Femur (tissue), 1 donor: ENCODE measurements around the gene CFAP97D2.
"Not testable (repeated sequence)": the region's sequence is repeated elsewhere in the genome, so short reads cannot be mapped to it uniquely, and the experiment has no call there.

Experiments
- DNase-seq: peaks from one replicate; pipeline ENCODE4 v3.0.0-alpha.2; 2017

CFAP97D2 gene

DNA sequence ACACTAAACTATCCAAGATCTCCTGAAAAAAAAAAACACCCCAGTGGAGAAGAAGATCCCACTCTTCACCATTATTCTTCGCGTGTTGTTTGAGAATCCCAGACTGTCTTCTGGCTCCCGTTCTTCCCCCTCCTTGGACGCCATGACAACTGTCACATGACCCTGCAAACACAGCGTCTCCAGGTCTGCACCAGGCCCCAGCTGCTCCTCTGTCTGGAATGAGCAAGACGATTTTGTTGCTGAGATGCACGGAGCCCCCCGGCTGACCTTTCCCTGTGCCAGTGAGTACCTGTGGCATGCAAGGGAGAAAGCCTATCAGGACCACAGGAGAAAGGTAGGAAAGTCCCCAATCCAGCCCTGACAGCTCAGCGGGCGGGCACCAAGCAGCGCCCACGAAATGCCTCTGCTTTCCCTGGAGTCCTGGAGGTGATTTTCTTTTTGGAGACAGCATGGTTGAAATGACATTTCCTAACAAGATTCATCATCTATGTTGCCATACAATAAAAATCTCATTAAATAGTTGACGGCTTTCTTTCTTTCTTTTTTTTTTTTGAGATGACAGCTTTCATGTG, at the start of gene CFAP97D2:
Gene CFAP97D2 (plus strand): TSS at position 171 of the 572 bp plus-strand sequence. CDS start 74 bp downstream, at position 245.
- no peak for DNase-seq

DNA sequence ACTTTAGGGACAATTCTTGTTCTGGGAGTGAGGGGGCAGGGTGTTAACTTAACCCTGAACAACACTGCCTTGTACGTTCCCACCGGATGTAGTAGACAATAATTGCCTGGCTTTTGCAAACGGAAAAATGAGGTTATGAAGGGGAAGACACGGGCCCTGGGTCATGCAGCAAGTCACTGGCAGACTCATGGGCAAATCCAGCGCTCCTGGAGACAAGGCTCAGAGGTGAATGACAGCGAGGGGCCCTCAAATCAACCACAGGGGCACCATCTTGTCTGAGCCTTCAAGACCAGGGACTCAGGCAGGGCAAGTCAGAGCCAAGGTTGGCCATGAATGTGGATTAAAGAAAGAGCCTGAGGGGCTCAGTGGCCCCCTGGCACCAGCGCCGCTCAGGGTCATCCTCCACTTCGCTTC, 49.4 kb upstream of the CFAP97D2 start:
- no peak for DNase-seq

DNA sequence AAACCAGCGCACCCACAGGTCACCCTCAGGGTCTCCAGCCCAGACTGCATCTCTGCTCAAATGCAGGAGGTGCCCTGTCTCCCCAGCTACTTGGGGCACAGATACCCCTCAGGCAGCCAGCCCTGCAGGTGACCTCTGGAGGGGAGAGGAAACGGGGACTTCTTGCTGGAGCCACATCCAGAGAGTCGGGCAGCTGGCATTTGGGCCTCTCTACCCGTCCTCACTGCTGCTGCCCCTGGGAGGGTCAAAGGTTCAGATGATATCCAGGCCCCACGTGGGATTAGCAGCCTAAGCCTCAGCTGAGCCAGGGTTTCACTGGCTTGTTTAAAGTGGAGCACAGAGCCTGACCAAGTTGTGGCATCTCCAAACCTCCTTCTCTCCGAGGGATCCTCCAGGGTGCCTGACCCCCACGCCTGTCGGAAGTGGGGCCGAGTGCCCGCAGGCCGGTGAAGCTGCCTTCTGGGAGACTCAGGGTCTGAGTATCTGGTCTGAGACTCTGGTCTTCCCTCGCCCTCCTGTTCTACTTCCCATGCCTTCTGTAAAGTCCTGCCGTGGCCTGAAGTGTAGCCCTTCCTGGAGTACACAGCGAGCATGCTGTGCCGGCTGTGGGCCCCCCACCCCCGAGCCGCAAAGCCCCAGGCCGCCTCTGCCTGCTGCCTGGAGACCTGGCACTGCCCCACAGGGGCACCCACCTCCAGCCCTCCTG, 48.8 kb upstream of the CFAP97D2 start:
- no peak for DNase-seq

DNA sequence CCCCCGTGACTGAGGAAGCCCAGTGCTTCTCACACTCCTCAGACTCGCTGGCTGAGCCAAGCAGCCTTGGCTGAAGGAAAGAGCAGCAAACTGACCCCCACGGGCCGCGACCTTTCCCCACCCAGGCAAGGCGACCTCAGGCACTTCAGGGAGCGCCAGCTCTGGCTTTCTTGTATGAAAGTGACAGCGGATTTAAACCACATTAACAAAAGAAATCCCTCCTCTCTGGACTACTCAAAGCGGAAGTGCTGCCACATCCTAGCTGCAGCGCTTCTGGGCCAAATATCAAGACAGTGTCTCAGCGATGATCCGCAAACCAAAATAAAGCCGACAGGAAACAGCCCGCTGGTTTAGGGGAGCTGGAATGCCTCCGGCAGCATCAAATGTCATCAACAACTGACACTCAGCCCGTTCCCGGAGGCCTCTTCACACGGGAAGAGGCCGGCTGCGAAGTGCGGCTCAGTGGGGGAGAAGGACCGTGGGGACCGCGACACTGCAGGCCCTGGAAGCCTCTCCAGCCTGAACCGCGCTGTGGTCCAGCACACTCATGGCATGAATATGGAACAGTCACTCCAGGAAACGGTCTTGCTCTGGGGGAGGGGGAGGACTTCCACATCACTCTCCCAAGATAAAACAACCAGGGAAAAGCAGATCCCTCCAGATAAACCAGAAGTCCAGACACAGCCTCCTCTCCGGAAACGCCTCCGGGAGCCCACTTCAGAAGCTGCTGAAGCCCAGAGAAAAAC, 48.0 kb upstream of the CFAP97D2 start:
- peak; percentile 78 for DNase-seq

DNA sequence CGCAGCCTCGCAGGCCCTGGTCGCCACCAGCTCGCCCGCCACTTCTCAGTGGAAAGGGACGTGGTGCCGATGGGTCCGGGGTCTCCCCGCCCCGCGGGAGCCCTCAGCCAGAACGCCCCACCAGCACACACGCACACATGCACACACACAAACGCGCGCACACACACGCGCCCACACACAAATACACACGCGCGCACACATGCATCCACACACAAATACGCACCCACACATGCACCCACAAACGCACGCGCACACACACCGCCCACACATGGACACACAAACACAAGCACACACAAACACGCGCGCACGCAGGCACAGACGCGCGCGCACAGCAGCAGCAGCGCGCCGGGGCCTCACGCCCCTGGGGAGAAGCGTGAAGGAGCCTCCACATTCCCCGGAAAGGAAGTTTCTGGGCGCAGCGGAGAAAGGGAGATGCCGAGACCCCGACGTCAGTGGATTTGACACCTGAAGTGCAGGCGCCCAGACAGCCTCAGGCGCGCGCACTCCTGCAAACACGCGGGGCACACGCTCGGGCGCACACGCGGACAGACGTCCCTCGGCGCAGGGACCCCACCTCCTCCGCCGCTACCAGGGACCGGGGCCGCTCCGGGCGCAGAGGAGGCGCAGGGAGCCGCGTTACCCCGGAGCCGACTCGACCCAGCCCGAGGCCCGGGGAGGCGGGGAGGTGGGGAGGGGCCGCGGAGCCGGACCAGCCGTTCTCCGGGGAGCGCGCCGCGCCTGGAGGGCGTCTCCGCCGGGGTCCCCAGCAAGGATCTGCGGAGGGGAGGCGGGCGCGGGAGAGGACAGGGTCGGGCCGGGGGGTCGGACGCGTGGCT, 47.3 kb upstream of the CFAP97D2 start:
- DNase-seq = no peak

DNA sequence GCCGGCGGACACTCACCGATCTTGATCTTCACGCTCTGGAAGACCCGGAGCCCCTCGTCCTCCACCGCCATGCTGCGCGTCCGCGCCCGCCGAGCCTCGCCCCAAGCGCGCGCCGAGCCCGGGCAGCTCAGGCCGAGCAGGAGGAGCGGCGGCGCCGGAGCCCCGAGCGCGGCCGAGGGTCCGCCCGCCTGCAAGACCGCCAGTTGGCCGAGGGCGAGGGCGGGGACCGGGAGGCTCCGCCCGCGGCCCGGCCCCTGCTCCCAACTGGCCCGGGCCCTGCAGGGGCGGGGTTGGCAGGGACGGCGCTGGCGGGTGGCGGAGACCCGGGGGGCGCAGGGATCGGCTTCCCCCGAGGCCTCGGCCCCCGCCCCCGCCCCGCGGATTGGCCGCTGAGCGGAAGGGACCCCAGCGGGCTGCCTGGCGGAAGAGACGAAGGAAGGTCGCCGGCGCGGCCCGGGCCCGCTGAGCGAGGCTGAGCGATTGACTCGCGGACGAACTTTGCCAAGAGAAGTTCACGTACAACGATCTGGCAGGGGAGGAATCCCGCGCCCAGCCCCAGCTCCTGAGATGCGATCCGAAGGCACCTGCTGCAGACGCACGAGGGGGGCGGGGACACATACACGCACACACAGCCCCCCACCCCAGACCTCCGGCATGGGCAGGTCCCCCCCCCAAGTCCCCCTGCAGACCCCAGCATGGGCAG, 46.5 kb upstream of the CFAP97D2 start, which contains the start of gene RASA3:
Gene RASA3 (minus strand): TSS at position 205 of the 703 bp plus-strand sequence. CDS start 134 bp downstream, at position 71.
- DNase-seq = peak; percentile 90

DNA sequence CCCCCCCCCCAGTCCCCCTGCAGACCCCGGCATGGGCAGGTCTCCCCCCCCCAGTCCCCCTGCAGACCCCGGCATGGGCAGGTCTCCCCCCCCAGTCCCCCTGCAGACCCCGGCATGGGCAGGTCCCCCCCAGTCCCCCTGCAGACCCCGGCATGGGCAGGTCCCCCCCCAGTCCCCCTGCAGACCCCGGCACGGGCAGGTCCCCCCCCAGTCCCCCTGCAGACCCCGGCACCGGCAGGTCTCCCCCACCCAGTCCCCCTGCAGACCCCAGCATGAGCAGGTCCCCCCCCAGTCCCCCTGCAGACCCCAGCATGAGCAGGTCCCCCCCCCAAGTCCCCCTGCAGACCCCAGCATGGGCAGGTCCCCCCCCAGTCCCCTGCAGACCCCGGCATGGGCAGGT, 45.9 kb upstream of the CFAP97D2 start:
- DNase-seq = not testable (repeated sequence)

DNA sequence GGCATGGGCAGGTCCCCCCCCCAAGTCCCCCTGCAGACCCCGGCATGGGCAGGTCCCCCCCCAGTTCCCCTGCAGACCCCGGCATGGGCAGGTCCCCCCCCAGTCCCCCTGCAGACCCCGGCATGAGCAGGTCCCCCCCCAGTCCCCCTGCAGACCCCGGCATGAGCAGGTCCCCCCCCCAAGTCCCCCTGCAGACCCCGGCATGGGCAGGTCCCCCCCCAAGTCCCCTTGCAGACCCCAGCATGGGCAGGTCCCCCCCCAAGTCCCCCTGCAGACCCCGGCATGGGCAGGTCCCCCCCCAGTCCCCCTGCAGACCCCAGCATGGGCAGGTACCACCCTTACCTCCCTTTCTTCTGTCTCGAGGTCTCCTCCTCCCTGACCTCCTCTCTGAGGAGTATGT, 45.5 kb upstream of the CFAP97D2 start:
- DNase-seq = not testable (repeated sequence)

DNA sequence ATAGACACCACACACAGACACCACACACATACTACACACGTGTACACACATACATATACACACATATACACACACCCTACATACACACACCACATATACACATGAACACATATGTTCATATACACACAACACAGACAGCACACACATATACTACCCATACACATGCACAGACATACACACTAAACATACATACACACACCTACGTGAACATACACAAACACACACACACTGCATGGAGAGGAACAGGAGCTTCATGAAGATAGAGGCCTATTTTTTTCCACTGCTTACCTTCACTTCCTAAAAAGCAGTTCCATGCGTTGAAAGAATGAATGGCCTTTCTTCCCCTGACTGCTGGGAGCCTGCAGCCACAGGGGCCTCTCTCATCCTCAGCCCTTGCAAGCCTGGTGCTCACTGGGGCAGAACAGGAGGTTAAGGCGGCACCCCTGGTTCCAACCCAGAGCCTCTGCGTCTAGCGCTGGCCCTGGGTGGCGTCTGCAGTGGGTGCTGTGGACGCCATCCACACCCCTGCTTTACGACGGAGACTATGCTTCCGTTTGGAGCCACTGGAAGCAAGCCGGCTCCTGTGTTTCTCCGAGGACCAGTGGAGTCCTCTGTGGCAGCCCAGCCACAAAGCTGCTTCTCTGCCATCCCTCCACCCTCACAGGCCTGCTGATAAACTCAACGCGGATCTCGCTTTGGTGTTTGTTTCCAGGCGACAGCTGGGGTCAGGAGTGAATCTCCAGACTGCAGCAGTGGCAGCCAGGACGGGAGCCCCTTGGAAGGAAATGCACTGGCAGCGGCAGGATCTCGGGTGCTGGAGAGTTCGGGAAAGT, 44.7 kb upstream of the CFAP97D2 start:
- no peak for DNase-seq

DNA sequence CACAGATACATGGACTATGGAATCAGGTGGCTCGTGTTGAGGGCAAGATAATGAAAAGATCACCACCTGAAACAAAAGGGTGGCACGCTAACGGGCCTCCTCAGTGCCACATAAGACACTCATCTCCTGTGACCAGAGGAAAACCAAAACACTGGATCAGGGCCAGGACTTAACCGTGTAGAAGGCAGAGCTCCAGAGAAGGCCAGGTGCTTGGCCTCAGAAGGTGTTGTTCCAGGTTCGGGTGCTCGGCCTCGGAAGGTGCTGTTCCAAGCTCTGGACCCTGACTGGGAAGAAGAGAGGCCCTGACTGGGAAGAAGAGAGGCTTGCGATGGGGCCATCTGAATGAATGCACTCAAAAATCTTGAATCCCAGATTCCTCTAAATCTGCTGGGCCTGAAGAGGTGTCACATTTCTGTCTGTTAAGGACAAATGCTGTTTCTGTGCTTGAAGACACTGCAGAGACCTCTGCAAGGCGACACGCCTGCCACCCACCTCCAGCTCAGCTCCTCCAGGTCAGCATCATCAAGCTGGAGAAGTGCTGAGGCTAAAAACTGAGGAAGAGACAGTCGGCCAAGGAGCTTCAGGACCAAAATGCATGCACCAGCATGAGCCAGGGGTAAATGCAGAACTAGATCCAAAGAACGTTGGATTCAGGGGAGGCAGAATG, 44.0 kb upstream of the CFAP97D2 start:
- no peak for DNase-seq

DNA sequence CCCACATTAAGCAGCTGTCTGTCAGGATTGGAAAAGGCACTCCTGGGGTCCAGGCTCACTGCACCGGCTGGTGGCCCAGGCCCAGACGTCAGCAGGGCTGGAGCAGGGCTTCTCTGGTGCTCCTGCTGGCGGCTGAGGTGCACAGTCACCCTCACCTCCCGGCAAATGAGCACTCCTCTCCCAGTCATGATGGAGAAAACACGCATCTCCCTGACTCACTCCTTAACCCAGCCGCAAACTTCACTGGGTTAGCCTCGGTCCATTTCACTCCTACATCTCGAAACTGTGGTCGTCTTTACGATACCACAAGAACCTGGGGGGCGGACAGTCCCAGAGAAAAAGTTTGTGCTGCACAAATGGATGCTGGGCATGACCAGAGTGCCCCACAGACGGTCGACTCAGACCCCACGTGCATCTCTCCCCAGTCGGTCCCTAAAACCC, 43.3 kb upstream of the CFAP97D2 start:
- no peak for DNase-seq

DNA sequence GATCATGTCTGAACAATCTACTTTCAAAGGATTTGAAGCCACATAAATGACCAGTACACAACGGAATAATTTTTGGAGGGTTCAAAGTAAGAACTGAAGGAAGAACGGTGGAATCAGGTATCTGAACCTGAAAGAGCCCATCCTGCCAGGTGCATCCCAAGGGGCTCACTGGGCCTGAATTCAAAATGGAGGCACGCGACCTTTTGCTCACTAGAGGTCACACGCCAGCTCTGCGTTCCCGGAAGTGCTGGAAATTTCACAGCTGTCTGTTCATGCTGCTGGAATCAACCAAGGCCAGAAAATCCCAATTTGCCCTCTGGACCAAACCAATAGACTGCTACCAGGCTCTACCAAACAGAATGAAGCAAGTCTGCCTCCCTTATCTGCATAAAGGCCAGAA, 42.5 kb upstream of the CFAP97D2 start:
- no peak for DNase-seq

DNA sequence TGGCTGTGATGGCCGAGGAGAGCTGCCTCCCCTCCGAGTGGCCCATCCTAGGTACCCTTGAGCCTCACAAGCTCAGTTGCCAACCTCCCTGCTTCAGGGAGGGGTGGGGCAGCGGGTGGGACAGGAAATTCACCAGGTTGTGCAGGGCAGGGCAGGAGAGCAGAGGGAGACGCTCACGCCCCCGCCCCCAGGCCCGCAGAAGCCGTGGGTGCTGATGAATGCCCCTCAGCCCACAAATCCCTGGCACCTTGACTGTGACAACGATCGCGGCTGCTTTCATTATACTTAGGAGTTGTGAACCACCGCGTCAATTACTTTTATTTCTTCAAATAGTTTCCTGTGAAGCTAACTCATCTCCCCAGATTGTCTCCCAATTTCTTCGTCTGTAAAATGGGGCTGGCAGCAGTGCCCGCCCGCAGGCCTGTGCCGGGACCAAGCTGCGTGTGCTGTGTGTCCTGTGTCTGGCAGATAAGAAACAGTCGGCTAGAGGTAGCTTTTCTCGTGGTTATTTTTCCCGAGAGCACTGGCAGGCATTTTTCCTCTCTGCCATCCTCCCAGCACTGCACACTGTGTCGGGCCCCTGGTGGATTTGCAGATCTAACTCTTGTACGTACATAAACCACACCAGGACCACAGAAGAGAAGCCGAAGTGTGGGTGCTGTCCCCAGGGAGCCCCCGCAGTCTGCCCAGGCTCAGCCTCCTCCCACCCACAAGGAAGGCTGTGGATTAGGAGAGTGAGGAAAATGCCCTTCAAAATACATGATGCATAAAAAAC, 38.7 kb upstream of the CFAP97D2 start:
- no peak for DNase-seq

DNA sequence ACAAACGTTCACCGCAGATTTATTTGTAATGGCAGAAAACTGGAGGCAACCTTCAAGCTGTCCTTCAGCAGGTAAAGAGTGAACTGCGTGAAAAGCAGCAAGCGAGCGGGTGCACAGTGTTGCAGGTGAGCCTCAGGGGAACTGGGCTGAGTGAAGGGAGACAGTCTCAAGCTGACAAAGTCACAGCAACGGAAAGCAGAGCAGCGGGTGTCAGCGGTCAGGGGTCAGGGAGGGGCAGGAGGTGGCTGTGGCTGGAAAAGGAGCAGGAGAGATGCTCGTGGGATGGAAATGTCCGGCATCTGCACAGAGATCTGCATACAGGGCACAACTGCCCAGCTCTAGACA, 38.2 kb upstream of the CFAP97D2 start:
- DNase-seq = no peak

DNA sequence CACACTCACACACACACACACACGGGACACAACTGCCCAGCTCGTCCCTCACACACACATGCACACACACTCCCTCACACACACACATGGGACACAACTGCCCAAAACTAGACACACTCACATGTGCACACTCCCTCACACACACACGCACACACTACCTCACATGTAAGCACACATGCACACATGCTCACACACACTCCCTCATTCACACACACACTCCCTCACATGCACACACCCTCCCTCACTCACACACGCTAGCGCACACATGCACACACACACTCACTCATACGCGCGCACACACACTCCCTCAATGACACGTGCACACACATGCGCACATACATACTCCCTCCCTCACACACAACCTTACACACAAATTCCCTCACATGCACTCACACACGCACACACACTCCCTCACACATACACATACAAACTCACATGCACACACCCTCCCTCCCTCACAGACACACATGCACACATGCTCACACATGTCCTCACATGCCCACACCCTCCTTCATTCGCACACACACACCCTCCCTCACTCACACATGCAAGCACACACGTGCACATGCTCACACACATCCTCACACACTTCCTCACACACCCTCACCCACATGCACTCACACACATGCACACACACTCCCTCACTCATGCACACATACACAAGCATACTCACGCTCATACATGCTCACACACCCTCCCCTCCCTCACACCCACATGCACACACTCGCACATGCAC, 37.6 kb upstream of the CFAP97D2 start:
- DNase-seq = no peak

DNA sequence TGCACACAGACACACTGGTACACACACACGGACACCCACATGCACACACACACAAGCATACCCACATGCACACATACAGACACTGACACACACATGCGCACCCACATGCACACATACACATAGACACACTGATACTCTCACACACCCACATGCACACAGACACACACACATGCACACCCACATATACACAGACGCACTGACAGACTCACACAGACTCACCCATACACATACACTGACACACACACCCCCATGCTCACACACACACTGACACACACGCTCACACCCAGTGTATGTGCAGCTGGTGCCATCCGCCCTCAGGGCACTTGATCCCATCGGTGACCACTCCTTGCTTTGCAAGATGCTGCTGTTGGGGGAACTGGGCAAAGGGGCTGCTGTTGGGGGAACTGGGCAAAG, 36.9 kb upstream of the CFAP97D2 start:
- DNase-seq = no peak

DNA sequence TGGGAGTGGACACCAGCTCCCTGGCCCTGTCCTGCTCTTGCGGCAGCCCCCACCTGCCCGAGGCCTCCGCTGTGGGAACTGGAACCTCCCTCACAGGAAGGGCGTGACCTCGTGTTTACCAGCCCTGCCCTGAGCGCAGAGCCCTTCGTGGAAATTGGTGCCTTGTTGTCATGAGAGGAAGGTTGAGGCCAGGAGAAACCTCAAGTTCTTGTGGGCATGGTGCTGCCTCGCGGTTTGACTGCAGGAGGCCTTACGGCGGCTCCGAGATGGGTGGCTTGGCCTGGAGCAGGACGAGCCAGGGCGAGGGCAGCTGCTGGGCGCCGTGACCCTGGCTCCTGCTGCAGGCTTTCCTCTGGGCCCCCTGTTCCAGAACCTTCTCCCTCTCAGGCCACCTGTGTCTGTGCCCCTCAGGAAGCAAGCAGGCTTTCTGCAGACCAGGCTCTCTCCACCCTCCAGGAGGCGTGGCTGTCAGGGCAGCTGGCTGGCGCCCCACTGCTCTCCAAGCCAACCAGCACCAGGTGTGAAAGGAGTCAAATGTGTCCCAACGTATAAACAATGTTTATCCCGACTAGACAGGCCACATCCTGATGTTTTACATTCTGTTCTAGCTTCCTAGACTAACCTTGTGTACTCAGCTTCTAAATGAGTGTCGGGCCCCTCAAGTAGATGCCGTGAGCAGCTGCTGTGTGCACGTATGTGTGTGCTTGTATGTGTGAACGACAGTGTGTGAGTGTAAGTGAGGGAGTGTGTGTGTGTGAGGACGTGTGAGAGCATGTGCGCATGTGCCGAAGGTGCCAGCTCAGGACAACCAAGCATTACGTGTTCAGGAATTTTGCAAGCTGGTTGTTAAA, 36.2 kb upstream of the CFAP97D2 start:
- peak; percentile 60 for DNase-seq
